Measurements from ENCODE around the gene ATP6V1G3.

GRCh38 chr1:198490224-198490623, 50.3 kb downstream of the ATP6V1G3 start:
- no peak for TF ChIP-seq CTCF (IDR thresholded peaks at IDR 0.05)
- no peak for TF ChIP-seq POLR2A (IDR thresholded peaks at IDR 0.05)

All from body of pancreas (tissue), 4 donors.